Colonic mucosa (tissue), 4 donors: ENCODE data around the gene GUSB. TPM values are rescaled to one million over a fixed set of nuclear protein-coding genes. Genes with fewer than 3 reads are reported as not detected.
"Not testable (repeated sequence)": the region's sequence is repeated elsewhere in the genome, so short reads cannot be mapped to it uniquely, and the experiment has no call there.

Source experiments
- DNase-seq: peaks from one replicate; pipeline ENCODE4 v3.0.0-alpha.2; 2020
- H3K27ac ChIP-seq: fragments of 200-600 bp; one replicate; pipeline ENCODE4 v1.8.0; 2021
- H3K27me3 ChIP-seq: fragments of 200-600 bp; one replicate; pipeline ENCODE4 v1.8.0; 2021
- H3K36me3 ChIP-seq: fragments of 200-600 bp; one replicate; pipeline ENCODE4 v1.8.0; 2021
- H3K4me1 ChIP-seq: fragments of 200-600 bp; one replicate; pipeline ENCODE4 v1.8.0; 2021; ENCODE audit warnings: mild to moderate bottlenecking
- H3K4me3 ChIP-seq: fragments of 200-600 bp; one replicate; pipeline ENCODE4 v1.8.0; 2021
- H3K9ac ChIP-seq, 2 donors: one replicate each; pipeline ENCODE4 v1.7.0; 2013; ENCODE audit warnings: control low read depth in 2 of 2, low read depth in 2 of 2, low read length in 2 of 2
- H3K9me3 ChIP-seq: fragments of 200-600 bp; one replicate; pipeline ENCODE4 v1.8.0; 2021
- intact Hi-C: fragments of 100-400 bp; cut with DNase I; formaldehyde crosslinking; loops from one replicate; pipeline ENCODE4 v1.14.1; 2022
- total RNA-seq, 2 donors: library from RNA; stranded (reverse); fragmentation: NEBNext Ultra II Directional in 1 of 2; extraction: Animal tissue kit (Norgen Biotek cat#: 25700) in 1 of 2; gene quantifications; one replicate each; pipeline ENCODE4 v1.2.1, GENCODE V29; 2021
- TF ChIP-seq, protein P1 (sequence below): fragments of 200-600 bp; IDR thresholded peaks from one replicate; pipeline ENCODE4 v1.8.0; 2022; ENCODE audit warnings: antibody characterized with exemption, mild to moderate bottlenecking
- donor health status: healthy.
- donor health status: DM: no; HTN: no; CAD: no.
- donor health status: DM: no; HTN: no; CAD: no.

The GUSB gene
- total RNA-seq, 2 donors from 2014 or later = 63.7 to 80.0 TPM

DNA sequence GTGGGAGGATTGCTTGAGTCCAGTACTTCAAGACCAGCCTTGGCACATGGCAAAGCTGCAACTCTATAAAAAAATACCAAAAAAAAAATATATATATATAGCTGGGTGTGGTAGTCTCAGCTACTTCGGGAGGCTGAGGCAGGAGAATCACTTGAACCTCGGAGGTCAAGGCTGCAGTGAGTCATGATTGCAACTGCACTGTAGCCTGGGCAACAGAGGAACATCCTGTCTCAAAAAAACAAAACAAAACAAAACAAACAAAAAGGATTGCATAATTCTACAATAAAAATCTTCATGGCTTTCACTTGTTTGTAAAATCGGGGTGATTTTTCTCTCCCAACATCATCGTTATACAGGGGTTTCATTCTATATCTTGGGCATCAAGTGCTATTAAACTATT, 35.1 kb downstream of the GUSB start:
- Histone ChIP-seq H3K4me1 (no peaks in the 10 kb centered on the region), H3K4me3 (no peak overlapping the region), H3K27me3 (no peaks in the 10 kb centered on the region), H3K9ac (no peak overlapping the region), H3K9me3 (no peaks in the 10 kb centered on the region), H3K36me3 (no peaks in the 10 kb centered on the region), H3K27ac (no peak overlapping the region)
- TF ChIP-seq, protein P1, sequence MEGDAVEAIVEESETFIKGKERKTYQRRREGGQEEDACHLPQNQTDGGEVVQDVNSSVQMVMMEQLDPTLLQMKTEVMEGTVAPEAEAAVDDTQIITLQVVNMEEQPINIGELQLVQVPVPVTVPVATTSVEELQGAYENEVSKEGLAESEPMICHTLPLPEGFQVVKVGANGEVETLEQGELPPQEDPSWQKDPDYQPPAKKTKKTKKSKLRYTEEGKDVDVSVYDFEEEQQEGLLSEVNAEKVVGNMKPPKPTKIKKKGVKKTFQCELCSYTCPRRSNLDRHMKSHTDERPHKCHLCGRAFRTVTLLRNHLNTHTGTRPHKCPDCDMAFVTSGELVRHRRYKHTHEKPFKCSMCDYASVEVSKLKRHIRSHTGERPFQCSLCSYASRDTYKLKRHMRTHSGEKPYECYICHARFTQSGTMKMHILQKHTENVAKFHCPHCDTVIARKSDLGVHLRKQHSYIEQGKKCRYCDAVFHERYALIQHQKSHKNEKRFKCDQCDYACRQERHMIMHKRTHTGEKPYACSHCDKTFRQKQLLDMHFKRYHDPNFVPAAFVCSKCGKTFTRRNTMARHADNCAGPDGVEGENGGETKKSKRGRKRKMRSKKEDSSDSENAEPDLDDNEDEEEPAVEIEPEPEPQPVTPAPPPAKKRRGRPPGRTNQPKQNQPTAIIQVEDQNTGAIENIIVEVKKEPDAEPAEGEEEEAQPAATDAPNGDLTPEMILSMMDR = no peak
- DNase-seq = no peak
- intact Hi-C loops = no loop called here

DNA sequence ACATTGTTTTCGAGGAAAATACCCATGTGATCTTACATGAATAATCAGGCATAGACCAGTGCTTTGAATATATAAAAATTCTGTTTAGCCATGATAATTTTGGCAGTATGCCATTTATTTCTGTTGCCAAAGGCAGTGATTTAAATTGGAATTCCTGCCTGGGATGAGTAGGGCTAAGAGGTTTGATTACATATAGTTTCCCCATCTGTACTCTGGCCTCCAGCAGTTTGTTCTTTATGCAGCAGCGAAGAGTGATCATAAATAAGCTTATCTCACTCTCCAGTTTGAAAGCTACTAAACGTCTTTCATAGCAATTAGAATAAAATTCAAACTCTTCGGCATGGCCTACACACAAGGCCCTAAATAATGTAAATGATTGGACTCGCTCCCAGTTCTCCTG, 36.2 kb downstream of the GUSB start:
- H3K27ac ChIP-seq, H3K27me3 ChIP-seq, H3K4me1 ChIP-seq, H3K36me3 ChIP-seq, intact Hi-C loops, H3K9ac ChIP-seq, H3K9me3 ChIP-seq, H3K4me3 ChIP-seq, DNase-seq: not testable (repeated sequence)

DNA sequence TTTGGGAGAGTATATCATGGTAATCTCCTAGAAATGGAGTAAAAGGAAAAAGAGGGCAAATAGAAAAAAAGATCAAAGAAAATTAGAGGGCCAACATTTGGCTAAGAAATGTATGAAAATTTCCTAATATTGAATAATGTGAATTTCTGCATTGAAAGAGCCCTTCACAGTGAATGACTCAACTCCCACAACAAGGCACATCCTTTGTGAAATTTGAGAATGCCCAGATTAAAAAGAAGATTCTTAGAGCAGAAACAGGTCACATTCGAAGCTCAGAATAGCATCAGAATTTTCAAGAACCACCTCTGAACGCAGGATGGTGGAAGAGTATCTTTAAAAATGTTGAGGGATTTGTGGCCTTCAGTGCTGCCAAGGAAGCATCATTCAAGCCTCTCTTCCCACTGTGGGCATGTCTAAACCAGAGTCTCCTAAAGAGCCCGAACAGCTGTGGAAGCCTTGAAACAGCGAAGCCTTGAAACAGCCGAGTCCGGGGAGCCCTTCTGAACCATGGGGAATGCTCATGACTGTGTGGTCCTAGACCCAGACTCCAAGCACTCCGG, 43.6 kb downstream of the GUSB start:
- intact Hi-C loops = no loop called here
- DNase-seq = no peak
- no peaks in the 10 kb centered on the region for H3K4me1 ChIP-seq
- H3K27me3 ChIP-seq = no peaks in the 10 kb centered on the region
- TF ChIP-seq, protein P1 = no peak
- no peak overlapping the region for H3K4me3 ChIP-seq
- no peaks in the 10 kb centered on the region for H3K36me3 ChIP-seq
- no peak overlapping the region for H3K27ac ChIP-seq
- no peaks in the 10 kb centered on the region for H3K9me3 ChIP-seq
- H3K9ac ChIP-seq = no peak overlapping the region

DNA sequence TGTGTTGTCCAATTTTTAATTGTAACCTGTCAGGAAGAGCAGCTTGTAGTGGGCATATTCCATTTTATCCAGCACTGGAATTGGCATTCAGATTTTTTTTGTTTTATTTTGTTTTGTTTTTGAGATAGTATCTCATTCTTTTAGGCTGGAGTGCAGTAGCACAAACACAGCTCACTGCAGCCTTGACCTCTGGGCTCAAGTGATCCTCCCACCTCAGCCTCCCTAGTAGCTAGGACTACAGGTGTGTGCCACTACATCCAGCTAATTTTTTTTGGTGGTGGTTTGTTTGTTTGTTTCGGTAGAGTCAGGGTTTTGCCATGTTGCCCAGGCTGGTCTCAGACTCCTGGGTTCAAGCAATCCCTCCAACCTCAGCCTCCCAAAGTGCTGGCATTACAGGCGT, 44.7 kb downstream of the GUSB start:
- H3K9ac ChIP-seq = no peak overlapping the region
- no peaks in the 10 kb centered on the region for H3K36me3 ChIP-seq
- no peak overlapping the region for H3K27ac ChIP-seq
- no peaks in the 10 kb centered on the region for H3K27me3 ChIP-seq
- H3K4me1 ChIP-seq = no peaks in the 10 kb centered on the region
- no peak for DNase-seq
- intact Hi-C loops = no loop called here
- H3K4me3 ChIP-seq = no peak overlapping the region
- TF ChIP-seq, protein P1 = no peak
- no peaks in the 10 kb centered on the region for H3K9me3 ChIP-seq

DNA sequence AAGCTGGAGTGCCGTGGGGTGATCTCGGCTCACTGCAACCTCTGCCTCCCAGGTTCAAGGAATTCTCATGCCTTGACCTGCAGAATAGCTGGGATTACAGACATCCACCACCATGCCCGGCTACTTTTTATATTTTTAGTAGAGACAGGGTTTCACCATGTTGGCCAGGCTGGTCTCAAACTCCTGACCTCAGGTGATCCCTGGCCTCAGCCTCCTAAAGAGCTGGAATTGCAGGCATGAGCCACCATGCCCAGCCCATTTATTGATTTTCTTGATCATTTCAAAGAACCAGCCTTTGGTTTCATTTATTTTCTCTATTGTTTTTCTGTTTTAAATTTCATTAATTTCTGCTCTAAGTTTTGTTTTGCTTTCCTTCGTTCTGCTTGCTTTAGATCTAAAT, 50.3 kb downstream of the GUSB start:
- H3K9me3 ChIP-seq = no peaks in the 10 kb centered on the region

More for the DNA sequence above, 50.3 kb downstream of the GUSB start:
- TF ChIP-seq, protein P1 = no peak
- no peak for DNase-seq
- Histone ChIP-seq H3K27ac (no peak overlapping the region), H3K36me3 (no peaks in the 10 kb centered on the region), H3K9ac (no peak overlapping the region), H3K27me3 (no peaks in the 10 kb centered on the region), H3K4me3 (no peak overlapping the region), H3K4me1 (no peaks in the 10 kb centered on the region)
- intact Hi-C loops = no loop called here
